ENCODE data around the gene ABHD17B. TPM values are rescaled to one million over a fixed set of nuclear protein-coding genes. Genes with fewer than 3 reads are reported as not detected.

The ABHD17B gene
- polyA plus RNA-seq, 2 of the 4 experiments (the other 2 are of a cell fraction) = 16.6 to 25.3 TPM

- CTCF ChIA-PET = no interaction called here
- Histone ChIP-seq H3K4me3 (no peak overlapping the region), H3K4me1 (no peaks in the 10 kb centered on the region), H3K4me2 (no peak overlapping the region), H3K9me3 (no peaks in the 10 kb centered on the region; the same call in 2 of the 3 replicates), H3K27ac (no peak overlapping the region)
- no peak for ATAC-seq
- POLR2A ChIA-PET = no interaction called here
- TF ChIP-seq MAFK (IDR thresholded peaks at IDR 0.05; ENCODE audit: partially characterized antibody) (peak; percentile 67), FOXS1 (CRISPR knock-in tag; IDR thresholded peaks at IDR 0.05) (no peak)
- WGBS (ENCODE audit: missing lambda C conversion rate) = 60% methylated on average over 5 of the region's 5 CpGs
- FAIRE-seq = no peak
- no peak for DNase-seq (ENCODE audit: low read depth in 1 of 2, low spot score in 1 of 2)
Observed at GRCh38 chr9:71839668-71840067, 71.3 kb downstream of the ABHD17B start.

- H3K4me2 ChIP-seq = no peak overlapping the region
- peaks cover 6% of the 10 kb centered on the region; the same call in 1 of the 3 replicates for H3K9me3 ChIP-seq
- no peaks in the 10 kb centered on the region for H3K4me1 ChIP-seq
- FAIRE-seq (no peak), ATAC-seq (no peak), DNase-seq (ENCODE audit: low read depth in 1 of 2, low spot score in 1 of 2) (no peak)
- TF ChIP-seq NFE2L2 (conservative IDR thresholded peaks at IDR 0.05; ENCODE audit: low read length) = no peak
- TF ChIP-seq ELK1 (IDR thresholded peaks at IDR 0.05; ENCODE audit: low read depth, low read length) = no peak
- no peak for TF ChIP-seq FOSB (CRISPR knock-in tag; IDR thresholded peaks at IDR 0.05)
- no peak for TF ChIP-seq REST (IDR thresholded peaks at IDR 0.05)
- no peak for TF ChIP-seq CEBPB (IDR thresholded peaks at IDR 0.05)
- no peak for TF ChIP-seq MAFK (IDR thresholded peaks at IDR 0.05; ENCODE audit: partially characterized antibody)
- TF ChIP-seq HMGXB4 (CRISPR knock-in tag; IDR thresholded peaks at IDR 0.05; ENCODE audit: borderline replicate concordance) = no peak
- no peak for TF ChIP-seq CHD2 (IDR thresholded peaks at IDR 0.05; ENCODE audit: low read length, partially characterized antibody)
- no peak for TF ChIP-seq ZFP36 (IDR thresholded peaks at IDR 0.05; ENCODE audit: borderline replicate concordance, partially characterized antibody)
- no peak for TF ChIP-seq BCL3 (IDR thresholded peaks at IDR 0.05)
- no peak for TF ChIP-seq CHD4 (IDR thresholded peaks at IDR 0.05; ENCODE audit: borderline replicate concordance)
- no peak for TF ChIP-seq JUNB (IDR thresholded peaks at IDR 0.05)
- no peak for TF ChIP-seq TFCP2L1 (CRISPR knock-in tag; IDR thresholded peaks at IDR 0.05)
- TF ChIP-seq USF2 (IDR thresholded peaks at IDR 0.05) = no peak
- TF ChIP-seq KDM1A (IDR thresholded peaks at IDR 0.05; ENCODE audit: low read depth) = no peak
- no peak for TF ChIP-seq RFX5 (IDR thresholded peaks at IDR 0.05)
- no peak for TF ChIP-seq ZSCAN20 (CRISPR knock-in tag; IDR thresholded peaks at IDR 0.05)
- CTCF ChIA-PET = no interaction called here
- no peak overlapping the region for H3K4me3 ChIP-seq
- H3K27ac ChIP-seq = no peak overlapping the region
- POLR2A ChIA-PET = no interaction called here
Observed at GRCh38 chr9:71835596-71835995, 75.4 kb downstream of the ABHD17B start.

Measured in A549 (cell line).